IMR-90 (cell line): ENCODE results near the gene ANK2. TPM values are rescaled to one million over a fixed set of nuclear protein-coding genes. Genes with fewer than 3 reads are reported as not detected.

ENCODE experiments used
- ATAC-seq: fragments of 200-7000 bp; cut with Tn5 transposase; 2 replicates; pipeline ENCODE4 v1.9.1; 2020; ENCODE audit warnings: low read depth, mild to moderate bottlenecking, moderate library complexity
- BruUV-seq: library from RNA; stranded (reverse); fragments of 400-500 nt; replicated peaks from 2 replicates; lab custom pipeline; 2021; lab: Mats Ljungman, UMichigan
- CTCF ChIA-PET: fragments of 300-600 bp; formaldehyde crosslinking; extraction: SDS; loops from one replicate; lab custom pipeline; 2021; ENCODE audit warnings: antibody characterized with exemption; lab: Yijun Ruan, JAX
- POLR2A ChIA-PET: fragments of 300-600 bp; sonication (Branson Sonifier 250); formaldehyde crosslinking; loops from one replicate; lab custom pipeline; 2022; ENCODE audit warnings: antibody characterized with exemption; ENCODE audit not compliant: unreplicated experiment; lab: Charles Lee
- DNase-seq: peaks from one replicate; pipeline ENCODE4 v3.0.0; 2013
- H2AFZ ChIP-seq: replicated peaks from 2 replicates; pipeline ENCODE3; 2013; ENCODE audit warnings: low read length, mild to moderate bottlenecking; ENCODE audit not compliant: poor library complexity
- H2AK5ac ChIP-seq: 2 replicates; pipeline ENCODE4 v1.6.1; 2013; ENCODE audit warnings: low read depth, low read length, inconsistent platforms
- H2AK9ac ChIP-seq: replicated peaks from 2 replicates; pipeline ENCODE3; 2013; ENCODE audit warnings: mild to moderate bottlenecking, low read depth, low read length, moderate library complexity; ENCODE audit not compliant: poor library complexity
- H2BK120ac ChIP-seq: 2 replicates; pipeline ENCODE4 v1.6.1; 2013; ENCODE audit warnings: low read depth, low read length, inconsistent platforms
- H2BK15ac ChIP-seq: 3 replicates; pipeline ENCODE4 v1.6.1; 2013; ENCODE audit warnings: low read depth, low read length, inconsistent platforms
- H2BK20ac ChIP-seq: 2 replicates; pipeline ENCODE4 v1.6.1; 2013; ENCODE audit warnings: low read depth, mild to moderate bottlenecking, inconsistent platforms, low read length, moderate library complexity
- H2BK5ac ChIP-seq: 2 replicates; pipeline ENCODE4 v1.6.1; 2013; ENCODE audit warnings: mild to moderate bottlenecking, low read depth, low read length, inconsistent platforms; ENCODE audit not compliant: poor library complexity, severe bottlenecking
- H3K14ac ChIP-seq: replicated peaks from 2 replicates; pipeline ENCODE4 v1.6.1; 2013; ENCODE audit warnings: low read depth, low read length, inconsistent platforms
- H3K18ac ChIP-seq: 2 replicates; pipeline ENCODE4 v1.6.1; 2013; ENCODE audit warnings: low read depth, low read length, control low read depth
- H3K23ac ChIP-seq: 2 replicates; pipeline ENCODE4 v1.6.1; 2013; ENCODE audit warnings: low read depth, low read length, inconsistent platforms
- H3K27ac ChIP-seq: 2 replicates; pipeline ENCODE4 v1.5.1; 2013; ENCODE audit warnings: mild to moderate bottlenecking, control low read depth, low read length; ENCODE audit not compliant: insufficient read depth
- H3K27me3 ChIP-seq: 2 replicates; pipeline ENCODE4 v1.6.1; 2013; ENCODE audit warnings: low read length; ENCODE audit not compliant: control insufficient read depth, insufficient read depth
- H3K36me3 ChIP-seq: 2 replicates; pipeline ENCODE4 v1.6.1; 2013; ENCODE audit warnings: low read length, mixed read lengths; ENCODE audit not compliant: control insufficient read depth, insufficient read depth
- H3K4ac ChIP-seq: 2 replicates; pipeline ENCODE4 v1.6.1; 2013; ENCODE audit warnings: low read depth, low read length, inconsistent platforms
- H3K4me1 ChIP-seq: 2 replicates; pipeline ENCODE4 v1.6.1; 2013; ENCODE audit warnings: low read length, mixed read lengths; ENCODE audit not compliant: control insufficient read depth, insufficient read depth
- H3K4me2 ChIP-seq: 2 replicates; pipeline ENCODE4 v1.6.1; 2013; ENCODE audit warnings: low read depth, mild to moderate bottlenecking, control low read depth, low read length, moderate library complexity
- H3K4me3 ChIP-seq: 2 replicates; pipeline ENCODE4 v1.5.1; 2013; ENCODE audit warnings: low read depth, mild to moderate bottlenecking, control low read depth, low read length, moderate library complexity; ENCODE audit not compliant: insufficient read depth
- H3K56ac ChIP-seq: 2 replicates; pipeline ENCODE4 v1.6.1; 2013; ENCODE audit warnings: low read length, inconsistent platforms; ENCODE audit not compliant: insufficient read depth; ENCODE audit errors: extremely low read depth
- H3K79me1 ChIP-seq, 2 experiments: 2 replicates each; pipeline ENCODE4 v1.6.1; 2013; ENCODE audit warnings: low read length in 2 of 2, inconsistent platforms in 1 of 2, low read depth in 1 of 2
- H3K9ac ChIP-seq: 2 replicates; pipeline ENCODE4 v1.6.1; 2013; ENCODE audit warnings: low read depth, low read length, control low read depth
- H3K9me1 ChIP-seq: 2 replicates; pipeline ENCODE4 v1.6.1; 2013; ENCODE audit warnings: low read length, inconsistent platforms; ENCODE audit not compliant: insufficient read depth
- H3K9me3 ChIP-seq: 2 replicates; pipeline ENCODE4 v1.6.1; 2013; ENCODE audit warnings: low read length; ENCODE audit not compliant: control insufficient read depth, insufficient read depth
- H4K20me1 ChIP-seq: 2 replicates; pipeline ENCODE4 v1.6.1; 2013; ENCODE audit warnings: low read length, inconsistent platforms; ENCODE audit not compliant: insufficient read depth
- H4K5ac ChIP-seq: 2 replicates; pipeline ENCODE4 v1.6.1; 2013; ENCODE audit warnings: mild to moderate bottlenecking, low read depth, low read length, control low read depth
- H4K8ac ChIP-seq, 2 experiments: 2 replicates each; pipeline ENCODE4 v1.6.1; 2013; ENCODE audit warnings: low read depth in 2 of 2, low read length in 2 of 2, control low read depth in 1 of 2, inconsistent platforms in 1 of 2
- H4K91ac ChIP-seq: 2 replicates; pipeline ENCODE4 v1.6.1; 2013; ENCODE audit warnings: low read depth, low read length, inconsistent platforms; ENCODE audit not compliant: insufficient read depth
- CEBPB ChIP-seq: IDR thresholded peaks from 2 replicates; pipeline ENCODE4 v1.6.1; 2012; ENCODE audit warnings: low read depth, low read length, improper control_type of control experiment
- POLR2A ChIP-seq: IDR thresholded peaks from 2 replicates; pipeline ENCODE4 v1.6.1; 2012; ENCODE audit warnings: mild to moderate bottlenecking, low read depth, low read length
- USF2 ChIP-seq: fragments of 150-350 bp; IDR thresholded peaks from 2 replicates; pipeline ENCODE4 v1.6.1; 2017; ENCODE audit warnings: mild to moderate bottlenecking, antibody characterized with exemption, low read length, low read depth
- WGBS, 2 experiments: methylation state at CpG; one replicate each; pipeline versions ENCODE4 v1.1.5 to v1.1.7; 2013; ENCODE audit warnings: missing lambda C conversion rate in 2 of 2; ENCODE audit not compliant: insufficient read length in 1 of 2; ENCODE audit errors: extremely low coverage in 2 of 2; 5-methylcytosine and 5-hydroxymethylcytosine counted together
- dilution Hi-C: fragments of 300-500 bp; cut with HindIII; formaldehyde crosslinking; loops from one replicate; pipeline ENCODE4 v1.14.3; 2018; ENCODE audit warnings: low sequenced_read_pairs; ENCODE audit not compliant: unreplicated experiment
- in situ Hi-C: fragments of 300-500 bp; cut with MboI; formaldehyde crosslinking; loops from 3 replicates; pipeline ENCODE4 v1.14.3; 2019; ENCODE audit warnings: low sequenced_read_pairs, inconsistent platforms, mixed read lengths
- intact Hi-C: fragments of 100-400 bp; cut with micrococcal nuclease; formaldehyde crosslinking; loops from 2 replicates; pipeline ENCODE4 v1.10.0; 2022
- polyA plus RNA-seq, 3 experiments: library from polyadenylated mRNA; depleted of rRNA; stranded (reverse); fragments of >200 nt; gene quantifications; 2 replicates each; pipeline ENCODE4 v1.2.3, GENCODE V29; 2012; ENCODE audit warnings: low replicate concordance in 1 of 3
- total RNA-seq: library from RNA; depleted of rRNA; stranded (reverse); fragments of >200 nt; gene quantifications from 2 replicates; pipeline ENCODE4 v1.2.3, GENCODE V29; 2012

ANK2 gene
- total and polyA plus RNA-seq, 2 of the 4 experiments (the other 2 are of a cell fraction): 0.82 to 6.6 TPM

- H2BK5ac ChIP-seq: no peak overlapping the region
- no peak overlapping the region for H3K18ac ChIP-seq
- no peak overlapping the region for H3K23ac ChIP-seq
- H2AK5ac ChIP-seq: no peak overlapping the region
- H4K20me1 ChIP-seq: no peaks in the 10 kb centered on the region
- intact Hi-C loops: no loop called here
- H3K27ac ChIP-seq: no peak overlapping the region
- no peak overlapping the region for H2BK15ac ChIP-seq
- no peaks in the 10 kb centered on the region for H3K9me1 ChIP-seq
- no peak overlapping the region for H3K56ac ChIP-seq
- H2BK20ac ChIP-seq: no peak overlapping the region
- no peak overlapping the region for H4K8ac ChIP-seq
- no peak overlapping the region for H3K4me2 ChIP-seq
- no peaks in the 10 kb centered on the region for H3K9me3 ChIP-seq
- H3K14ac ChIP-seq: no peak overlapping the region
- BruUV-seq: no TSS peak
- H3K4me1 ChIP-seq: no peaks in the 10 kb centered on the region
- no peaks in the 10 kb centered on the region for H3K79me1 ChIP-seq
- H3K36me3 ChIP-seq: no peaks in the 10 kb centered on the region
- no peak for TF ChIP-seq POLR2A
- no peak for TF ChIP-seq USF2
- no peak for TF ChIP-seq CEBPB
- no peak overlapping the region for H3K4me3 ChIP-seq
- no peak overlapping the region for H4K5ac ChIP-seq
- in situ Hi-C loops: no loop called here
- H3K4ac ChIP-seq: no peak overlapping the region
- CTCF ChIA-PET: no interaction called here
- H3K27me3 ChIP-seq: no peaks in the 10 kb centered on the region
- no peak overlapping the region for H3K9ac ChIP-seq
- POLR2A ChIA-PET: no interaction called here
- no peak overlapping the region for H2AK9ac ChIP-seq
- ATAC-seq (no peak), DNase-seq (no peak)
- H2BK120ac ChIP-seq: no peak overlapping the region
- no peak overlapping the region for H2AFZ ChIP-seq
- dilution Hi-C loops: no loop called here
- WGBS, 2 experiments: no CpG with 5 or more reads among the region's 2 CpGs
- H4K91ac ChIP-seq: no peak overlapping the region
Measured at GRCh38 chr4:113170805-113171468, 121.5 kb downstream of the ANK2 start.
